Activated CD8-positive, alpha-beta memory T cell treated with anti-CD3 and anti-CD28 coated beads, Interleukin-2, amount 50 U/mL, for 4 hours (primary cell): ENCODE results near the gene PTGDS.

Source experiments
- DNase-seq: peaks from one replicate; pipeline ENCODE4 v3.0.0-alpha.2; 2020

Gene PTGDS

GRCh38 chr9:137011907-137012675 lies 34.8 kb downstream of the PTGDS start:
- DNase-seq, result no peak

GRCh38 chr9:137012694-137013570 lies 35.6 kb downstream of the PTGDS start:
- DNase-seq, result no peak

- DNase-seq, result no peak
These were observed 36.3 kb downstream of the PTGDS start for GRCh38 chr9:137013571-137013940.

GRCh38 chr9:137014166-137014565 lies 36.9 kb downstream of the PTGDS start:
- DNase-seq, result no peak

- DNase-seq, result no peak
These were observed 37.7 kb downstream of the PTGDS start for GRCh38 chr9:137014776-137015539.

- DNase-seq, result no peak
These were observed 38.2 kb downstream of the PTGDS start for GRCh38 chr9:137015540-137015930.

- DNase-seq, result no peak
These were observed 38.7 kb downstream of the PTGDS start for GRCh38 chr9:137015976-137016375.

- DNase-seq, result no peak
These were observed 39.1 kb downstream of the PTGDS start for GRCh38 chr9:137016436-137016835.

GRCh38 chr9:137017071-137017470 lies 39.8 kb downstream of the PTGDS start:
- no peak for DNase-seq

- no peak for DNase-seq
These were observed 40.6 kb downstream of the PTGDS start for GRCh38 chr9:137017791-137018497.

GRCh38 chr9:137018761-137019559 lies 41.7 kb downstream of the PTGDS start:
- no peak for DNase-seq

GRCh38 chr9:137019891-137020683 lies 42.8 kb downstream of the PTGDS start:
- DNase-seq, result no peak

GRCh38 chr9:137020771-137021567 lies 43.7 kb downstream of the PTGDS start:
- no peak for DNase-seq

GRCh38 chr9:137021568-137021978 lies 44.3 kb downstream of the PTGDS start:
- no peak for DNase-seq

- peak; percentile 70 for DNase-seq
These were observed 44.8 kb downstream of the PTGDS start for GRCh38 chr9:137021979-137022661.

GRCh38 chr9:137022662-137023008 lies 45.3 kb downstream of the PTGDS start:
- DNase-seq, result no peak

- DNase-seq, result no peak
These were observed 45.9 kb downstream of the PTGDS start for GRCh38 chr9:137023157-137023556.

GRCh38 chr9:137023583-137023991 lies 46.3 kb downstream of the PTGDS start:
- no peak for DNase-seq

GRCh38 chr9:137025517-137025966 lies 48.2 kb downstream of the PTGDS start:
- no peak for DNase-seq
